A549 (cell line): ENCODE results near the gene VEGFC. TPM values are rescaled to one million over a fixed set of nuclear protein-coding genes. Genes with fewer than 3 reads are reported as not detected.

Experiments
- ATAC-seq, 2 experiments: fragments of 200-7000 bp in 1 of 2; fragments of >200 bp in 1 of 2; cut with Nextera tagmentation in 1 of 2; cut with Tn5 transposase in 1 of 2; 3 replicates each; pipeline versions ENCODE4 v1.8.0 to v1.9.1; 2018 to 2020; ENCODE audit warnings: mild to moderate bottlenecking in 1 of 2, moderate library complexity in 1 of 2
- CTCF ChIA-PET: fragments of 300-600 bp; sonication (Branson Sonifier 250); formaldehyde crosslinking; extraction: SDS; loops from one replicate; lab custom pipeline; 2021; ENCODE audit warnings: antibody characterized with exemption, inconsistent platforms; lab: Yijun Ruan, JAX
- POLR2A ChIA-PET: fragments of 350-600 bp; formaldehyde crosslinking; extraction: SDS; loops from one replicate; lab custom pipeline; 2021; ENCODE audit warnings: antibody characterized with exemption, inconsistent platforms; lab: Yijun Ruan, JAX
- DNase-seq, 2 experiments: peaks; one replicate each; pipeline versions ENCODE4 v3.0.0 to v3.0.0-alpha.2; 2011 to 2016; ENCODE audit warnings: low read depth in 1 of 2, low spot score in 1 of 2
- FAIRE-seq: peaks from 2 replicates; lab custom pipeline; 2011; peaks lifted over from hg19 to GRCh38; lab: Jason Lieb, UNC
- H3K27ac ChIP-seq, 2 experiments: fragments of >200 bp; sonication (Bioruptor Twin); formaldehyde crosslinking; 3 replicates each; pipeline ENCODE4 v1.5.1; 2016 to 2017
- H3K4me1 ChIP-seq: fragments of >200 bp; sonication (Bioruptor Twin); formaldehyde crosslinking; 3 replicates; pipeline ENCODE4 v1.6.1; 2016
- H3K4me2 ChIP-seq: fragments of >200 bp; sonication (Bioruptor Twin); formaldehyde crosslinking; 3 replicates; pipeline ENCODE4 v1.6.1; 2016
- H3K4me3 ChIP-seq: fragments of >200 bp; sonication (Bioruptor Twin); formaldehyde crosslinking; 3 replicates; pipeline ENCODE4 v1.5.1; 2016
- H3K9me3 ChIP-seq: fragments of >200 bp; sonication (Bioruptor Twin); formaldehyde crosslinking; 3 replicates; pipeline ENCODE4 v1.6.1; 2016
- CBX8 ChIP-seq: fragments of 200-600 bp; sonication (generic); IDR thresholded peaks from 2 replicates; pipeline ENCODE4 v1.6.1; 2016
- CEBPB ChIP-seq, 2 experiments: fragments of >200 bp in 1 of 2; sonication (Bioruptor Twin) in 1 of 2; formaldehyde crosslinking in 1 of 2; IDR thresholded peaks; 2 replicates each; pipeline ENCODE4 v1.6.1; 2012 to 2016
- FOSL2 ChIP-seq, 2 experiments: fragments of 450-650 bp in 1 of 2; fragments of >200 bp in 1 of 2; sonication (Bioruptor Twin) in 1 of 2; formaldehyde crosslinking; IDR thresholded peaks; 2 replicates each; pipeline versions ENCODE4 v1.5.0 to v1.6.1; 2016 to 2020; ENCODE audit warnings: mild to moderate bottlenecking in 1 of 2, moderate library complexity in 1 of 2
- FOXS1 ChIP-seq: fragments of 250-450 bp; sonication (Bioruptor Pico); IDR thresholded peaks from 2 replicates; pipeline ENCODE4 v1.5.0; 2020; ENCODE audit warnings: mild to moderate bottlenecking, moderate library complexity
- GATA3 ChIP-seq: IDR thresholded peaks from 2 replicates; pipeline ENCODE4 v1.6.1; 2012; ENCODE audit warnings: borderline replicate concordance
- JUN ChIP-seq, 2 experiments: fragments of >200 bp; sonication (Bioruptor Twin); formaldehyde crosslinking; IDR thresholded peaks; 2 replicates in 1 of 2; 3 replicates in 1 of 2; pipeline ENCODE4 v1.6.1; 2016 to 2017
- JUNB ChIP-seq: fragments of >200 bp; sonication (Bioruptor Twin); formaldehyde crosslinking; IDR thresholded peaks from 2 replicates; pipeline ENCODE4 v1.6.1; 2016
- KDM1A ChIP-seq: fragments of 200-600 bp; sonication (generic); IDR thresholded peaks from 2 replicates; pipeline ENCODE4 v1.6.1; 2016; ENCODE audit warnings: low read depth, mild to moderate bottlenecking
- KDM5A ChIP-seq: fragments of 200-600 bp; sonication (generic); IDR thresholded peaks from 2 replicates; pipeline ENCODE4 v1.6.1; 2016; ENCODE audit warnings: antibody characterized with exemption, mild to moderate bottlenecking
- MAFK ChIP-seq: fragments of 450-650 bp; IDR thresholded peaks from 2 replicates; pipeline ENCODE4 v1.6.1; 2014; ENCODE audit not compliant: partially characterized antibody
- POLR2A ChIP-seq: IDR thresholded peaks from 2 replicates; pipeline ENCODE4 v1.6.1; 2012; ENCODE audit warnings: mild to moderate bottlenecking, low read length
- RAD21 ChIP-seq, 2 experiments: fragments of >200 bp in 1 of 2; sonication (Bioruptor Twin) in 1 of 2; formaldehyde crosslinking in 1 of 2; IDR thresholded peaks in 1 of 2; conservative IDR thresholded peaks in 1 of 2; 2 replicates in 1 of 2; 3 replicates in 1 of 2; pipeline ENCODE4 v1.6.1; 2012 to 2018; ENCODE audit warnings: inconsistent platforms in 1 of 2
- RCOR1 ChIP-seq: fragments of 150-350 bp; IDR thresholded peaks from 2 replicates; pipeline ENCODE4 v1.6.1; 2014; ENCODE audit warnings: antibody characterized with exemption, low read length, low read depth
- REST ChIP-seq: fragments of 200-600 bp; sonication (generic); IDR thresholded peaks from 2 replicates; pipeline ENCODE4 v1.6.1; 2016; ENCODE audit warnings: antibody characterized with exemption, mild to moderate bottlenecking, moderate library complexity
- RFX5 ChIP-seq: fragments of 450-650 bp; IDR thresholded peaks from 2 replicates; pipeline ENCODE4 v1.7.1; 2014; ENCODE audit warnings: antibody characterized with exemption, mild to moderate bottlenecking, moderate library complexity
- RNF2 ChIP-seq: fragments of 200-600 bp; sonication (generic); IDR thresholded peaks from 2 replicates; pipeline ENCODE4 v1.6.1; 2016; ENCODE audit warnings: low read depth, mild to moderate bottlenecking, antibody characterized with exemption, moderate library complexity, borderline replicate concordance
- SMC3 ChIP-seq: fragments of >200 bp; sonication (Bioruptor Twin); formaldehyde crosslinking; IDR thresholded peaks from 3 replicates; pipeline ENCODE4 v1.6.1; 2018; ENCODE audit warnings: inconsistent platforms
- TFCP2L1 ChIP-seq: fragments of 250-450 bp; sonication (Bioruptor Pico); IDR thresholded peaks from 2 replicates; pipeline ENCODE4 v1.5.0; 2021; ENCODE audit warnings: mild to moderate bottlenecking
- ZFP36 ChIP-seq: fragments of 450-650 bp; IDR thresholded peaks from 2 replicates; pipeline ENCODE4 v1.6.1; 2014; ENCODE audit warnings: borderline replicate concordance; ENCODE audit not compliant: partially characterized antibody
- WGBS: methylation state at CpG from one replicate; pipeline ENCODE4 v1.1.6; 2017; ENCODE audit errors: missing lambda C conversion rate; 5-methylcytosine and 5-hydroxymethylcytosine counted together
- polyA minus RNA-seq: library from RNA; depleted of rRNA, polyadenylated mRNA; stranded (reverse); fragments of >200 nt; gene quantifications from 2 replicates; pipeline ENCODE4 v1.2.3, GENCODE V29; 2011; rRNA and poly(A)+ RNA removed
- polyA plus RNA-seq, 4 experiments: library from polyadenylated mRNA; depleted of rRNA in 3 of 4; stranded (reverse); fragments of >200 nt; fragmentation: RNase III in 1 of 4; extraction: RNeasy Plus Mini Kit Qiagen cat#74134 plus additional on column Dnase treatment in 1 of 4; gene quantifications; 2 replicates in 3 of 4; 3 replicates in 1 of 4; pipeline ENCODE4 v1.2.3, GENCODE V29; 2011 to 2017
- TF ChIP-seq, protein P1 (sequence below): fragments of >200 bp; sonication (Bioruptor Twin); formaldehyde crosslinking; IDR thresholded peaks from 2 replicates; pipeline ENCODE4 v1.6.1; 2016

Gene VEGFC
- polyA plus RNA-seq (2011; rRNA removed): 14.4 and 17.1 TPM in 2 replicates
- polyA plus RNA-seq (2012; cell fraction: cytosol; rRNA removed): 5.0 and 6.1 TPM in 2 replicates
- 3.4 and 4.9 TPM in 2 replicates for polyA plus RNA-seq (2012; cell fraction: nucleus; rRNA removed)
- polyA plus RNA-seq (2017; fragmentation: RNase III; extraction: RNeasy Plus Mini Kit Qiagen cat#74134 plus additional on column Dnase treatment): 10.0 to 11.6 TPM (median 11.2 TPM) in 3 replicates
- polyA minus RNA-seq: 11.0 and 12.1 TPM in 2 replicates

DNA sequence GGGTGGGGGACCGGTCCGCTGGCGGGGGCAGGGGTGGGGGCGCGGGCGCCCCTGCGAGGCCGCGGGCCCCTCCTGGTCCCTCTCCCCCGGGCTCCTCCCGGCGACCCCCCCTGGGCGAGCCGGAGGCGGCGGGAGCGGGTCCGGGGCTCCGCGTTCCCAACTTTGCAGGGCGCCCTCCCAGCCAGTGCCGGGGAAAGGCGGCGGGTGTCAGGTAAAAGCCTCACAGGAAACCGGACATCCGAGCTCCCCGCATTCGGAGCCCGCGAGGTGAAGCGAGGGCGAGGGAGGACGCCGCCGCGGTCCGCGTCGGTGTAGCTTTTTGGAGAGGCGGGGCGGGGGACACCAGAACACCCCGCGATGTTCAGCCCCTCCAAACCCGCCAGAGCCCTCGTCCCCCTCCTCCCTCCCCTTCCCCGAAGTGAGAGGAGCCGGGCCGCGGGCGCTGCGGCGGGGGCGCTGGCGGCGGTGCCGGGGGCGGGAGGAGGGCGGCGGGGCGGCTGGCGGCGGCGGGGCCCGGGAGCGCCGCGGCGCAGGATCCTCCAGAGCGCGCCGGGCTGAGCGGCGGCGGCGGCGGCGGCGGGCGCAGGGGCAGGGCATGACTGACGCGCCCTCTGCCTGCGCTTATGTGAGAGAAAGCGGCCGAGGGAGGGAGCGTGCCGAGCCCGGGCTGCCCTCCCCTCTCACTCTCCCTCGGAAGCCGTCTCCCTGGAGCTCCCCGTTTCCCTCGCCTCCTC lies at the start of gene VEGFC:
Gene VEGFC (minus strand): TSS at position 597 of the 734 bp plus-strand sequence. CDS start 611 bp downstream, outside the sequence.
- Histone ChIP-seq H3K4me3 (peak within 1 kb of the TSS; percentile 92), H3K4me2 (peak within 1 kb of the TSS; percentile 85), H3K4me1 (peaks cover 26% of the 10 kb centered on the region), H3K9me3 (no peaks in the 10 kb centered on the region), H3K27ac (peak within 1 kb of the TSS; percentile 94 to 100)
- FAIRE-seq: no peak
- DNase-seq: peak in 1 of 2 experiments; percentile 73
- ChIA-PET POLR2A (interaction anchor here (0.5 to 1.7 kb wide), 5 partner anchors 26 to 805 kb away, joined by 3 to 11 read pairs (median 4); no protein-coding TSS in a partner anchor), CTCF (interaction anchor here (0.6 to 2.5 kb wide), 7 partner anchors 9 to 546 kb away, joined by 3 to 15 read pairs (median 5); no protein-coding TSS in a partner anchor)
- WGBS: 0% methylated on average over 2 of the region's 91 CpGs
- TF ChIP-seq POLR2A (no peak), SMC3 (peak; percentile 37; the same call in 1 of the 3 replicates), KDM1A (no peak), RCOR1 (no peak), CEBPB (IDR thresholded peaks at IDR 0.05) (no peak), TFCP2L1 (CRISPR knock-in tag) (no peak), MAFK (no peak), ZFP36 (no peak), RNF2 (no peak), RAD21 (conservative IDR thresholded peaks at IDR 0.05 in 1 of 2, IDR thresholded peaks at IDR 0.05 in 1 of 2) (peak in 1 of 2 experiments; percentile 34; a peak in 1 of 5 replicates), FOXS1 (CRISPR knock-in tag) (no peak), CBX8 (no peak), JUN (IDR thresholded peaks at IDR 0.05) (peak in 1 of 2 experiments; percentile 29; a peak in 1 of 5 replicates), REST (no peak), KDM5A (no peak), GATA3 (no peak), JUNB (no peak)
- TF ChIP-seq, protein P1, sequence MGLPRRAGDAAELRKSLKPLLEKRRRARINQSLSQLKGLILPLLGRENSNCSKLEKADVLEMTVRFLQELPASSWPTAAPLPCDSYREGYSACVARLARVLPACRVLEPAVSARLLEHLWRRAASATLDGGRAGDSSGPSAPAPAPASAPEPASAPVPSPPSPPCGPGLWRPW: no peak
- ATAC-seq: peak; percentile 87 to 92

DNA sequence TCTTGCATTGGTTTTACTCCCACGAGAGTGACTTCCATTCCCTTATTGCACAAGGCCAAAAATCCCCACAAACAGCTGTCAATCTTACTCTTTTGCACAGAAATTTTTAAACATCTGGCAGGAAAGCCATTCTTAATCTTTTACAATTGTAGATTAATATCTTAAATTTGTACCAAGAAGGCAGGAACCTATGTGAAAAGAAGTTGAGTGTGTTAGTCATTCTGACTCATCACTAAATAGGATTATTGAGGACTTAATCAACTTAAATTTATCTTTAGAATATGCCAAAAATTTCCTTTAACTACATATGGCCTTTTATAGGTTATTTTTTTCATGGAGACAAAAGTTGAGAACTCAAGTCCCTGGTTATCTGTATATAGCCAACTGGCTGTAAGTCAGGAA lies 49.0 kb upstream of the VEGFC start:
- no peak overlapping the region for H3K4me3 ChIP-seq
- FAIRE-seq: no peak
- ChIA-PET POLR2A (no interaction called here), CTCF (no interaction called here)
- H3K27ac ChIP-seq: no peak overlapping the region
- no peak overlapping the region for H3K4me2 ChIP-seq
- WGBS: 41% methylated on average over 1 of the region's 1 CpG
- H3K9me3 ChIP-seq: no peaks in the 10 kb centered on the region
- no peak for DNase-seq
- peaks cover 8% of the 10 kb centered on the region for H3K4me1 ChIP-seq
- TF ChIP-seq RNF2: no peak
- TF ChIP-seq JUNB: 0 out of 2 replicates have a peak, but pooled peaks have one; percentile 25
- TF ChIP-seq FOSL2 (IDR thresholded peaks at IDR 0.05): 0 out of 2 replicates have a peak, but pooled peaks have one; percentile 12
- 0 out of 2 replicates have a peak, but pooled peaks have one; percentile 11 for TF ChIP-seq FOSL2 (CRISPR knock-in tag; IDR thresholded peaks at IDR 0.05)
- no peak for TF ChIP-seq RAD21 (conservative IDR thresholded peaks at IDR 0.05 in 1 of 2, IDR thresholded peaks at IDR 0.05 in 1 of 2)
- peak; percentile 18; the same call in 1 of the 2 replicates for TF ChIP-seq GATA3
- TF ChIP-seq RFX5: no peak
- TF ChIP-seq CEBPB (IDR thresholded peaks at IDR 0.05): 0 out of 4 replicates have a peak, but pooled peaks of 1 of the 2 experiments have one; percentile 13
- ATAC-seq: no peak
